ENCODE results near the gene KRT78.
"Not testable (repeated sequence)": the region's sequence is repeated elsewhere in the genome, so short reads cannot be mapped to it uniquely, and the experiment has no call there.

Gene KRT78

DNA sequence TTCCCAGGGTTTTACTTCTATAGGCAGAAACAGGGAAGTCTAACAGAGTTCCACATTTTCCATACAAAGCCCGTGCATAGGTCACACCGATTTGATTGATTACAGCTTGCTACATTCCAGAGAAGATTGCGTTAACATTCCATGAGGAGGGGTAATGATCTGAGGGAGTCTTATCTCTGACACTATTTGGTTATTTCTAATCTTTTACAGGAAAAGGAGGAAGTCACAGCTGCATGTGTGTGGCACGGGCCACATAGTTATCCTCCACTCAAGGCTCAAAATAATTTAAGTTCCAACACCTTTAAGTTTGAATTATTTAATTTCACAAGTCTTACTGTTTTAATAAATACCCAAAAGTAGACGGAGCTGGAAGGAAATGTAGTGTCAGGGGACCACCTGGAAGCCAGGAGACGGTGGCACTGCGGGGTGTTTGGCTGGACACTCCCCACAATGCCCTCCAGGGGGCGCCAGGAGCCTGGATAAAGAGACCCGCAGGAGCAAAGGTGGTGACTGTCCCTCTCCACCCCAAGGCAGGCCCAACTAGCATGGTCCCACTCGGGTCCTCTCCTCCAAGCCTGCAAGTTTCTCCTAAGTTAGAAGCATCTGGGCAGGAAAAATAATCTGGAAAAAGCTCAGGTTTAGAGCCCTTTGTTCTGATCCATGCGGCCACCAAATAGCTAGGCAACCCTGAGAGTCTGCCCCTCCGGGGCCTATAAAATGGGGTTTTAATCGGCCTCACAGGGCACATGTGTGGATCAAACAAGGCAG is 35.9 kb upstream of the KRT78 start:
- Histone ChIP-seq H3K9me3 (ENCODE audit: insufficient read depth, low read depth, low read length) (no peaks in the 10 kb centered on the region), H3K4me3 (ENCODE audit: low read length, poor library complexity, severe bottlenecking) (no peak overlapping the region), H3F3A (ENCODE audit: low read depth) (no peaks in the 10 kb centered on the region), H3K36me3 (ENCODE audit: insufficient read depth, low read length) (no peaks in the 10 kb centered on the region), H3K27me3 (ENCODE audit: insufficient read depth, low read length, poor library complexity, severe bottlenecking) (no peaks in the 10 kb centered on the region), H3K9ac (ENCODE audit: low read depth, low read length, poor library complexity, severe bottlenecking) (no peak overlapping the region), H3K4me2 (ENCODE audit: low read depth, low read length, poor library complexity, severe bottlenecking) (no peak overlapping the region), H3K9me2 (replicated peaks; ENCODE audit: low read depth, low read length) (no peaks in the 10 kb centered on the region), H3K79me2 (ENCODE audit: insufficient read depth, low read length) (no peaks in the 10 kb centered on the region), H3K4me1 (ENCODE audit: insufficient read depth, low read length, poor library complexity, severe bottlenecking) (no peaks in the 10 kb centered on the region), H4K20me1 (ENCODE audit: insufficient read depth, low read length, poor library complexity, severe bottlenecking) (no peaks in the 10 kb centered on the region), H2AFZ (ENCODE audit: low read length) (peak overlapping the region; percentile 57)
- TF ChIP-seq EZH2phosphoT487 (IDR thresholded peaks at IDR 0.05; ENCODE audit: borderline replicate concordance), result no peak
- TF ChIP-seq, protein P1, sequence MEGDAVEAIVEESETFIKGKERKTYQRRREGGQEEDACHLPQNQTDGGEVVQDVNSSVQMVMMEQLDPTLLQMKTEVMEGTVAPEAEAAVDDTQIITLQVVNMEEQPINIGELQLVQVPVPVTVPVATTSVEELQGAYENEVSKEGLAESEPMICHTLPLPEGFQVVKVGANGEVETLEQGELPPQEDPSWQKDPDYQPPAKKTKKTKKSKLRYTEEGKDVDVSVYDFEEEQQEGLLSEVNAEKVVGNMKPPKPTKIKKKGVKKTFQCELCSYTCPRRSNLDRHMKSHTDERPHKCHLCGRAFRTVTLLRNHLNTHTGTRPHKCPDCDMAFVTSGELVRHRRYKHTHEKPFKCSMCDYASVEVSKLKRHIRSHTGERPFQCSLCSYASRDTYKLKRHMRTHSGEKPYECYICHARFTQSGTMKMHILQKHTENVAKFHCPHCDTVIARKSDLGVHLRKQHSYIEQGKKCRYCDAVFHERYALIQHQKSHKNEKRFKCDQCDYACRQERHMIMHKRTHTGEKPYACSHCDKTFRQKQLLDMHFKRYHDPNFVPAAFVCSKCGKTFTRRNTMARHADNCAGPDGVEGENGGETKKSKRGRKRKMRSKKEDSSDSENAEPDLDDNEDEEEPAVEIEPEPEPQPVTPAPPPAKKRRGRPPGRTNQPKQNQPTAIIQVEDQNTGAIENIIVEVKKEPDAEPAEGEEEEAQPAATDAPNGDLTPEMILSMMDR (conservative IDR thresholded peaks at IDR 0.05; ENCODE audit: low read length), result peak; percentile 98

- Histone ChIP-seq H3K4me2 (ENCODE audit: low read depth, low read length, poor library complexity, severe bottlenecking) (peak overlapping the region; percentile 61), H2AFZ (ENCODE audit: low read length) (peak overlapping the region; percentile 86; the same call in 1 of the 2 replicates)
- not testable (repeated sequence) for H3K4me3 ChIP-seq (ENCODE audit: low read length, poor library complexity, severe bottlenecking); H3K36me3 ChIP-seq (ENCODE audit: insufficient read depth, low read length); H3K9ac ChIP-seq (ENCODE audit: low read depth, low read length, poor library complexity, severe bottlenecking); H3K27me3 ChIP-seq (ENCODE audit: insufficient read depth, low read length, poor library complexity, severe bottlenecking); H3K9me2 ChIP-seq (replicated peaks; ENCODE audit: low read depth, low read length); H4K20me1 ChIP-seq (ENCODE audit: insufficient read depth, low read length, poor library complexity, severe bottlenecking); H3K4me1 ChIP-seq (ENCODE audit: insufficient read depth, low read length, poor library complexity, severe bottlenecking); H3F3A ChIP-seq (ENCODE audit: low read depth); H3K79me2 ChIP-seq (ENCODE audit: insufficient read depth, low read length); H3K9me3 ChIP-seq (ENCODE audit: insufficient read depth, low read depth, low read length)
These were observed 31.7 kb upstream of the KRT78 start for GRCh38 chr12:52880499-52880898.

DNA sequence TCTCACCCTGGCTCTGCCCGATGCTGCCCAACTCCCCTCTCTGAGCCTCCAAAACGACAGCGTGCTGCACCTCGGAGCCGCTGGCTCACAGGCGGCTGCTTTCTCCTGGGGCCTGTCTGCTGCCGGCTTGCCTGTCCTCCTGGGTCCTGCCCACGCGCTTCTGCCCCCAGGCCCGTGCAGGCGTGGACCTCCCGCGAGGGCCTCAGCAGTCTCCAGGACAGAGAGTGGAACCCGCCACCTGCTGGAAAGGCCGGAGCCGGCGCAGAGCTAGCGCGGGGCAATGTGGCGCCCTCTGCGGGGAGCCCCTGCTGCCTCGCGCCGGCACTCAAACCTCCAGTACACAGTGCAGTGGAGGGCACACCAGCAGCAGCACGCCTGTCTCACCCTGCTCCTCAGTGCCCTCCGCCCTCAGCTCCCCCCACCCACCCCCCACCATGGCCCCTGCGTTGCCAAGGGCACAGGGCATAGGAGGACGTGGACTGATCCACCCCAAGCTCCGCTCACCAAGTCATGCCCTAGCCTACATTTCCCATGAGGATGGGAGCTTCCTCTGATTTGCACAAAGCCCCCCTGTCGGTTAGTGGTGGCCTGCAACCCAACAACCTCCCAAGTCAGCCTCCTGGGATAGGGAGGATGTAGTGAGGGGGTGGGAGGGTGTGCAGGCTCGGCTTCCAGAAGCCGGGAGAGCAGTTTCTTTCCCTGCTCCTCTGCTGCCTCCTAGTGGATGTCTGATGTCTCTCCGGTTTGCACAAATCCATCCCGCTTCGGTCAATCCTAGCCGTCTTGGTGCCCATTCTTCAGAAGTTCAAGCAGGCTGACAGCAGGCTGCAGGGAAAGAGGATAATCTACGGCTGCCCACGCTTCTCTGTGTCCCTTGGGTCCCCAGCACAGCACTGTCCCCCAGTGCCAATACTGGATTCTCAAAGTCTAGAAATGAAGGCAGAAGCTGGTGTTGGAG is 30.9 kb upstream of the KRT78 start:
- H3K9me2 ChIP-seq (replicated peaks; ENCODE audit: low read depth, low read length), result no peaks in the 10 kb centered on the region
- H4K20me1 ChIP-seq (ENCODE audit: insufficient read depth, low read length, poor library complexity, severe bottlenecking), result no peaks in the 10 kb centered on the region
- H3K9me3 ChIP-seq (ENCODE audit: insufficient read depth, low read depth, low read length), result no peaks in the 10 kb centered on the region
- no peaks in the 10 kb centered on the region for H3F3A ChIP-seq (ENCODE audit: low read depth)
- no peak overlapping the region for H3K9ac ChIP-seq (ENCODE audit: low read depth, low read length, poor library complexity, severe bottlenecking)
- H3K36me3 ChIP-seq (ENCODE audit: insufficient read depth, low read length), result no peaks in the 10 kb centered on the region
- peak overlapping the region; percentile 61 for H3K4me2 ChIP-seq (ENCODE audit: low read depth, low read length, poor library complexity, severe bottlenecking)
- no peaks in the 10 kb centered on the region for H3K27me3 ChIP-seq (ENCODE audit: insufficient read depth, low read length, poor library complexity, severe bottlenecking)
- peaks cover 10% of the 10 kb centered on the region for H3K4me1 ChIP-seq (ENCODE audit: insufficient read depth, low read length, poor library complexity, severe bottlenecking)
- H3K79me2 ChIP-seq (ENCODE audit: insufficient read depth, low read length), result no peaks in the 10 kb centered on the region
- no peak overlapping the region for H3K4me3 ChIP-seq (ENCODE audit: low read length, poor library complexity, severe bottlenecking)
- no peak for TF ChIP-seq EZH2phosphoT487 (IDR thresholded peaks at IDR 0.05; ENCODE audit: borderline replicate concordance)
- TF ChIP-seq, protein P1 (conservative IDR thresholded peaks at IDR 0.05; ENCODE audit: low read length), result peak; percentile 73
- peak overlapping the region; percentile 86 for H2AFZ ChIP-seq (ENCODE audit: low read length)
